GM21717 (cell line): ENCODE data around the gene TMEM119.

Source experiments
- ATAC-seq: cut with Tn5 transposase; IDR thresholded peaks from one replicate; pipeline ENCODE4 v1.9.1; 2021; ENCODE audit warnings: mild to moderate bottlenecking, moderate library complexity; ENCODE audit not compliant: unreplicated experiment

The TMEM119 gene

DNA sequence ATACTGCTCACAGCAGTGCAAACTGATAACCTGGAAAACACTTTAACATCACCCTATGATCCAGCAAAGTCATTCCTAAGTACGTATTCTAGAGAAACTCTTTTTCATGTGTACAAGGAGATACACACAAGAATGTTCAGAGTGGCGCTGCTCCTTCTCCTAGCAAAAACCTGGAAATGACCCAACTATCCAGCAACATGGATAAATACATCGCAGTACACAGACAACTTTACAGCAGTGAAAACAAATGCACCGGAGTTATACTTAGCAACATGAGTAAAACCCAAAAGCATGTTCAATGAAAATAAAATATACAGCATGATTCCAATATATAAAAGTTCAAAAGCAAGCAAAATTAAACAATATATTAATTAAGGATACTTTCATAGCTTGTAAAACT lies 55.6 kb downstream of the TMEM119 start:
- no peak for ATAC-seq
